K562 (cell line): Measurements from ENCODE around the gene VPS13D. TPM values are rescaled to one million over a fixed set of nuclear protein-coding genes. Genes with fewer than 3 reads are reported as not detected.

Experiments
- CBX2 ChIP-seq: fragments of 200-600 bp; sonication (generic); IDR thresholded peaks from one replicate; pipeline ENCODE4 v1.6.1; 2012; ENCODE audit warnings: mild to moderate bottlenecking, low read length, inconsistent platforms; ENCODE audit not compliant: insufficient read depth, poor library complexity, severe bottlenecking
- ELF4 ChIP-seq: fragments of 450-650 bp; formaldehyde crosslinking; IDR thresholded peaks from 2 replicates; pipeline ENCODE4 v1.4.0; 2022; ENCODE audit warnings: missing genetic modification characterization
- FOXJ3 ChIP-seq: sonication (generic); formaldehyde crosslinking; IDR thresholded peaks from 2 replicates; pipeline ENCODE4 v1.4.0; 2020; ENCODE audit warnings: mild to moderate bottlenecking, missing genetic modification reagents
- MLLT1 ChIP-seq, 2 experiments: fragments of 450-650 bp; IDR thresholded peaks; 2 replicates each; pipeline ENCODE4 v1.6.1; 2016
- NCOA2 ChIP-seq, 2 experiments: fragments of 450-650 bp; IDR thresholded peaks; 2 replicates each; pipeline ENCODE4 v1.6.1; 2018; ENCODE audit warnings: mild to moderate bottlenecking in 2 of 2, moderate library complexity in 1 of 2; ENCODE audit not compliant: partially characterized antibody in 2 of 2
- NFIC ChIP-seq: fragments of 450-650 bp; IDR thresholded peaks from 2 replicates; pipeline ENCODE4 v1.6.1; 2017; ENCODE audit warnings: mild to moderate bottlenecking, inconsistent platforms
- THAP12 ChIP-seq: fragments of 250-450 bp; sonication (Bioruptor Pico); IDR thresholded peaks from 2 replicates; pipeline ENCODE4 v1.9.0; 2021; ENCODE audit warnings: mild to moderate bottlenecking, inconsistent platforms
- ZBTB2 ChIP-seq: fragments of 450-650 bp; IDR thresholded peaks from 2 replicates; pipeline ENCODE4 v1.6.1; 2016; ENCODE audit warnings: antibody characterized with exemption
- ZNF592 ChIP-seq: fragments of 450-650 bp; IDR thresholded peaks from 2 replicates; pipeline ENCODE4 v1.6.1; 2017; ENCODE audit warnings: antibody characterized with exemption, mild to moderate bottlenecking
- polyA plus RNA-seq, 8 experiments: library from polyadenylated mRNA; depleted of rRNA in 4 of 8; stranded (reverse) in 5 of 8; unstranded in 3 of 8; fragments of >200 nt; fragmentation: Nextera tagmentation in 2 of 8; fragmentation: Illumina TruSeq in 1 of 8; extraction: Ambion mirVana in 2 of 8; extraction: Trizol in 1 of 8; gene quantifications; 2 replicates each; pipeline versions ENCODE4 v1.2.1 to v1.2.3, GENCODE V29; 2011 to 2014; ENCODE audit warnings: inconsistent platforms in 1 of 8, missing spikeins in 1 of 8
- total RNA-seq, 7 experiments: library from RNA; depleted of rRNA in 6 of 7; stranded (reverse); fragments of >200 nt in 6 of 7; fragmentation: Illumina TruSeq in 2 of 7; extraction: Trizol in 2 of 7; gene quantifications; 2 replicates each; pipeline versions ENCODE4 v1.2.1 to v1.2.3, GENCODE V29; 2011 to 2021; ENCODE audit warnings: low replicate concordance in 1 of 7

The VPS13D gene
- total and polyA plus RNA-seq, 9 of the 15 experiments (the other 6 are each of a cell fraction or from before 2014, with no cell fraction given): 6.1 to 51.5 (median 38.5) TPM

GRCh38 chr1:12525311-12526181 is 295.7 kb downstream of the VPS13D start (continued):
- 0 out of 4 replicates have a peak, but pooled peaks of 1 of the 2 experiments have one; percentile 32 for TF ChIP-seq MLLT1 (IDR thresholded peaks at IDR 0.05)
- no peak for TF ChIP-seq NCOA2 (IDR thresholded peaks at IDR 0.05; ENCODE audit: partially characterized antibody in 2 of 2)
- TF ChIP-seq ZBTB2: no peak
- TF ChIP-seq ELF4: peak; percentile 74; the same call in 1 of the 2 replicates
- TF ChIP-seq CBX2: no peak
- peak; percentile 13; the same call in 1 of the 2 replicates for TF ChIP-seq NFIC
- peak; percentile 70 for TF ChIP-seq ZNF592
- no peak for TF ChIP-seq FOXJ3 (CRISPR knock-in tag)
- no peak for TF ChIP-seq THAP12 (CRISPR knock-in tag)
